HCT116 (cell line): Measurements from ENCODE around the gene FSTL4. TPM values are rescaled to one million over a fixed set of nuclear protein-coding genes. Genes with fewer than 3 reads are reported as not detected.

Experiments
- ATAC-seq: fragments of 200-7000 bp; cut with Tn5 transposase; 2 replicates; pipeline ENCODE4 v1.9.1; 2020; ENCODE audit warnings: mild to moderate bottlenecking, moderate library complexity
- BruUV-seq: library from RNA; stranded (reverse); fragments of 400-500 nt; replicated peaks from 2 replicates; lab custom pipeline; 2021; lab: Mats Ljungman, UMichigan
- CTCF ChIA-PET: fragments of 300-600 bp; sonication (Branson Sonifier 250); formaldehyde crosslinking; loops from one replicate; lab custom pipeline; 2021; ENCODE audit warnings: antibody characterized with exemption; lab: Charles Lee
- POLR2A ChIA-PET: fragments of 300-600, 350-600 bp; sonication (Branson Sonifier 250); formaldehyde crosslinking; loops from one replicate; lab custom pipeline; 2021; ENCODE audit warnings: antibody characterized with exemption; lab: Charles Lee
- RAD21 ChIA-PET, 2 experiments: fragments of 300-600 bp; sonication (Branson Sonifier 250); formaldehyde crosslinking; loops; one replicate each; lab custom pipeline; 2023; ENCODE audit warnings: low total read pairs in 2 of 2; ENCODE audit not compliant: uncharacterized antibody in 2 of 2, unreplicated experiment in 2 of 2, low non-redundant PET in 1 of 2; lab: Charles Lee
- DNase-seq: peaks from one replicate; pipeline ENCODE4 v3.0.0-alpha.2; 2010; ENCODE audit warnings: low read depth, low spot score
- H2AFZ ChIP-seq: fragments of 200-600 bp; shearing (Covaris generic), sonication (generic); 2 replicates; pipeline ENCODE4 v1.6.1; 2017; ENCODE audit warnings: low read depth, mixed run types, mixed read lengths, antibody characterized with exemption, low read length; ENCODE audit not compliant: poor library complexity, severe bottlenecking
- H3K27ac ChIP-seq: 2 replicates; pipeline ENCODE4 v1.5.1; 2012; ENCODE audit warnings: low read depth, low read length
- H3K27me3 ChIP-seq: fragments of 200-600 bp; sonication (generic); 2 replicates; pipeline ENCODE4 v1.6.1; 2016; ENCODE audit warnings: mixed run types, low read length, mixed read lengths; ENCODE audit not compliant: insufficient read depth
- H3K36me3 ChIP-seq, 2 experiments: fragments of 200-500 bp in 1 of 2; fragments of 200-600 bp in 1 of 2; sonication (Bioruptor generic) in 1 of 2; sonication (generic) in 1 of 2; 2 replicates each; pipeline versions ENCODE4 v1.5.1 to v1.6.1; 2014 to 2016; ENCODE audit warnings: low read length in 2 of 2, inconsistent platforms in 1 of 2, mixed read lengths in 1 of 2, mixed run types in 1 of 2; ENCODE audit not compliant: insufficient read depth in 2 of 2, control insufficient read depth in 1 of 2
- H3K4me1 ChIP-seq, 2 experiments: fragments of 200-600 bp in 1 of 2; sonication (generic) in 1 of 2; 2 replicates each; pipeline versions ENCODE4 v1.5.1 to v1.6.1; 2012 to 2017; ENCODE audit warnings: low read length in 2 of 2, inconsistent platforms in 1 of 2, mild to moderate bottlenecking in 1 of 2, mixed read lengths in 1 of 2, mixed run types in 1 of 2, moderate library complexity in 1 of 2; ENCODE audit not compliant: insufficient read depth in 2 of 2, control insufficient read depth in 1 of 2
- H3K4me2 ChIP-seq: fragments of 200-600 bp; sonication (generic); 2 replicates; pipeline ENCODE4 v1.6.1; 2017; ENCODE audit warnings: mixed run types, low read length, mixed read lengths
- H3K4me3 ChIP-seq, 2 experiments: fragments of 200-600 bp in 1 of 2; sonication (generic) in 1 of 2; replicated peaks in 1 of 2; 2 replicates each; pipeline ENCODE4 v1.5.1; 2011 to 2016; ENCODE audit warnings: low read length in 2 of 2, control low read depth in 1 of 2, low read depth in 1 of 2, mild to moderate bottlenecking in 1 of 2, mixed read lengths in 1 of 2, mixed run types in 1 of 2
- H3K79me2 ChIP-seq: fragments of 200-600 bp; sonication (generic); 2 replicates; pipeline ENCODE4 v1.6.1; 2017; ENCODE audit warnings: mild to moderate bottlenecking, mixed run types, low read length, moderate library complexity, mixed read lengths; ENCODE audit not compliant: insufficient read depth
- H3K9ac ChIP-seq: fragments of 200-600 bp; sonication (generic); 2 replicates; pipeline ENCODE4 v1.6.1; 2016; ENCODE audit warnings: low read length, mixed read lengths
- H3K9me2 ChIP-seq: fragments of 200-600 bp; sonication (generic), shearing (Covaris generic); 2 replicates; pipeline ENCODE4 v1.6.1; 2017; ENCODE audit warnings: mixed run types, mild to moderate bottlenecking, moderate library complexity; ENCODE audit not compliant: insufficient read depth
- H3K9me3 ChIP-seq, 2 experiments: fragments of 200-500 bp in 1 of 2; fragments of 200-600 bp in 1 of 2; sonication (Bioruptor generic) in 1 of 2; sonication (generic) in 1 of 2; 2 replicates each; pipeline ENCODE4 v1.6.1; 2014 to 2017; ENCODE audit warnings: low read length in 2 of 2, mixed read lengths in 2 of 2, inconsistent platforms in 1 of 2, low read depth in 1 of 2, mild to moderate bottlenecking in 1 of 2, mixed run types in 1 of 2, moderate library complexity in 1 of 2; ENCODE audit not compliant: control insufficient read depth in 1 of 2, insufficient read depth in 1 of 2
- H4K20me1 ChIP-seq: fragments of 200-600 bp; sonication (generic), shearing (Covaris generic); 2 replicates; pipeline ENCODE4 v1.6.1; 2017; ENCODE audit warnings: mixed run types, mild to moderate bottlenecking, moderate library complexity; ENCODE audit not compliant: insufficient read depth
- ATF3 ChIP-seq: IDR thresholded peaks from 2 replicates; pipeline ENCODE4 v1.6.1; 2012
- CEBPB ChIP-seq: IDR thresholded peaks from 2 replicates; pipeline ENCODE4 v1.6.1; 2012; ENCODE audit warnings: low read depth
- CTCF ChIP-seq, 3 experiments: fragments of 200-600 bp in 1 of 3; sonication (generic) in 1 of 3; IDR thresholded peaks in 2 of 3; conservative IDR thresholded peaks in 1 of 3; 2 replicates each; pipeline ENCODE4 v1.5.1; 2012 to 2017; ENCODE audit warnings: low read depth in 2 of 3, low read length in 2 of 3, antibody characterized with exemption in 1 of 3, borderline replicate concordance in 1 of 3, control low read depth in 1 of 3, mild to moderate bottlenecking in 1 of 3, mixed read lengths in 1 of 3, mixed run types in 1 of 3, moderate library complexity in 1 of 3; ENCODE audit not compliant: insufficient read depth in 1 of 3
- EGR1 ChIP-seq: IDR thresholded peaks from 2 replicates; pipeline ENCODE4 v1.6.1; 2012; ENCODE audit warnings: low read depth
- EZH2 ChIP-seq: fragments of 200-600 bp; sonication (generic); IDR thresholded peaks from 2 replicates; pipeline ENCODE4 v1.6.1; 2017; ENCODE audit warnings: antibody characterized with exemption, mixed run types
- EZH2phosphoT487 ChIP-seq: fragments of 200-600 bp; IDR thresholded peaks from 2 replicates; pipeline ENCODE4 v1.6.1; 2018; ENCODE audit warnings: antibody characterized with exemption, borderline replicate concordance
- FOSL1 ChIP-seq: IDR thresholded peaks from 2 replicates; pipeline ENCODE4 v1.6.1; 2012; ENCODE audit warnings: low read depth
- JUND ChIP-seq: IDR thresholded peaks from 2 replicates; pipeline ENCODE4 v1.6.1; 2012
- MAX ChIP-seq: IDR thresholded peaks from 2 replicates; pipeline ENCODE4 v1.6.1; 2012
- RAD21 ChIP-seq: IDR thresholded peaks from 2 replicates; pipeline ENCODE4 v1.6.1; 2012; ENCODE audit warnings: low read depth, mild to moderate bottlenecking
- SIN3A ChIP-seq: IDR thresholded peaks from 2 replicates; pipeline ENCODE4 v1.6.1; 2012; ENCODE audit warnings: low read depth
- SRF ChIP-seq: IDR thresholded peaks from 2 replicates; pipeline ENCODE4 v1.6.1; 2012; ENCODE audit warnings: low read depth
- TCF7L2 ChIP-seq: IDR thresholded peaks from 2 replicates; pipeline ENCODE4 v1.7.0; 2011; ENCODE audit warnings: borderline replicate concordance, inconsistent platforms; ENCODE audit not compliant: insufficient read depth, insufficient read length; ENCODE audit errors: extremely low read depth
- YY1 ChIP-seq: IDR thresholded peaks from 2 replicates; pipeline ENCODE4 v1.6.1; 2011; ENCODE audit warnings: low read length, low read depth, moderate library complexity, mild to moderate bottlenecking; ENCODE audit not compliant: insufficient replicate concordance; ENCODE audit errors: extremely low read depth
- ZBTB33 ChIP-seq: IDR thresholded peaks from 2 replicates; pipeline ENCODE4 v1.6.1; 2011; ENCODE audit warnings: mild to moderate bottlenecking, low read length, moderate library complexity; ENCODE audit not compliant: insufficient replicate concordance; ENCODE audit errors: extremely low read depth
- ZFX ChIP-seq: fragments of 450-650 bp; IDR thresholded peaks from 2 replicates; pipeline ENCODE4 v1.6.1; 2017
- intact Hi-C: fragments of 100-400 bp; cut with micrococcal nuclease; formaldehyde crosslinking; loops from 2 replicates; pipeline ENCODE4 v1.10.0; 2022
- total RNA-seq: library from RNA; stranded (reverse); gene quantifications from one replicate; pipeline ENCODE4 v1.2.1, GENCODE V29; 2021; ENCODE audit not compliant: unreplicated experiment

FSTL4 gene
- total RNA-seq, 1 experiment from 2014 or later: 0.37 TPM

DNA sequence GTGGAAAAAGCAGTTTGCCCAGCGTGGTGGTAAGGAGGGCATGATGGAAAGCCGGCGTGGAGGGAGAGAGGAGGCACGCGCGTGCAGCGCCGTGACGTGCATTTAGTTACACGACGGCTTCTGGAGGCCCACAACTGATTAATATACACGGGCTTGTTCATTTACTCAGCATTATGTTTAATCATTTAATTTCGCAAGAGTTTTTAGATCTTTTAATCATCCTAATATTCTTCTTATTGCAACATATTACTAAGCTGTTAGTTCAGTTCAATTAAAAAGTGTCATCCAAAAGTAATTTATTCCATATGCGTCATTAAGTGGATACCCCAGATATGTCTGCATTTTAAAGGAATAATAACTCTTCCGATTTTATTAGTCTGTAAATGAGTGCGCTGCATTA is 340.0 kb downstream of the FSTL4 start:
- CTCF ChIA-PET: interaction anchor here (0.6 kb wide), 1 partner anchor 25 kb away, joined by 3 read pairs; no protein-coding TSS in a partner anchor

DNA sequence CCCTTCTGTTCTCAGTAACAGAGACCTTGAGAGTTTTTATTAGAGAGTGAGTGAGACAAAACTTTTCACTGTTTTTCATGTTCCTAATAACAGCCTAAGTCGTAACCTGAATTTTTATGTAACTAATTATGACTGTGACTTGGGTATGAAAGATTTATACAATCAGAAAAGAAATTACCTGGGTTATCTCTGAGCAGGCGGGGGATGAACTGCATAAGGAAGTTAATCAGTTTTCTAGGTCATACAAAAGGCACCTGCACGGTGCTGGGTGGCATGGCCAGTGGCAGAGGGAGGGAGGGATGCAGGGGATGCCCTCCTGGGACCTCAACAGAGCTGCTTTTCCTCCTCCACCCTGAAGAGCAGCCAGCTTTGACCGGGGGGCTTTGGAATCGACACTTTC is 340.7 kb downstream of the FSTL4 start:
- Histone ChIP-seq H3K4me3 (no peak overlapping the region), H3K9me3 (no peaks in the 10 kb centered on the region), H4K20me1 (no peaks in the 10 kb centered on the region), H3K79me2 (no peaks in the 10 kb centered on the region), H2AFZ (no peak overlapping the region), H3K4me2 (no peak overlapping the region), H3K36me3 (no peaks in the 10 kb centered on the region), H3K9ac (no peak overlapping the region), H3K27ac (no peak overlapping the region), H3K4me1 (no peaks in the 10 kb centered on the region), H3K27me3 (no peaks in the 10 kb centered on the region), H3K9me2 (no peaks in the 10 kb centered on the region)
- DNase-seq (no peak), ATAC-seq (no peak)
- RAD21 ChIA-PET: no interaction called here
- POLR2A ChIA-PET: no interaction called here
- CTCF ChIA-PET: interaction anchor here (0.6 kb wide), 1 partner anchor 24 kb away, joined by 3 read pairs; no protein-coding TSS in a partner anchor
- TF ChIP-seq EGR1: no peak
- no peak for TF ChIP-seq ATF3
- TF ChIP-seq JUND: no peak
- no peak for TF ChIP-seq ZFX
- TF ChIP-seq SIN3A: no peak
- TF ChIP-seq EZH2phosphoT487: no peak
- TF ChIP-seq TCF7L2: no peak
- no peak for TF ChIP-seq MAX
- no peak for TF ChIP-seq CEBPB
- no peak for TF ChIP-seq CTCF (IDR thresholded peaks at IDR 0.05 in 2 of 3, conservative IDR thresholded peaks at IDR 0.05 in 1 of 3; ENCODE audit: borderline replicate concordance in 1 of 3, insufficient read depth in 1 of 3, low read depth in 2 of 3, low read length in 2 of 3)
- TF ChIP-seq ZBTB33: no peak
- TF ChIP-seq YY1: no peak
- TF ChIP-seq EZH2: no peak
- no peak for TF ChIP-seq SRF
- TF ChIP-seq FOSL1: no peak
- TF ChIP-seq RAD21: no peak
- TF ChIP-seq, all 23 proteins: peak for 0
- BruUV-seq: no TSS peak
- intact Hi-C loops: no loop called here

More for the DNA sequence above, 340.0 kb downstream of the FSTL4 start:
- Histone ChIP-seq H3K4me3 (no peak overlapping the region), H3K27ac (no peak overlapping the region), H3K9ac (no peak overlapping the region)
- ATAC-seq: no peak
- intact Hi-C loops: no loop called here
- POLR2A ChIA-PET: no interaction called here
- no peak for TF ChIP-seq CEBPB
- TF ChIP-seq, all 23 proteins: peak for 0
- Histone ChIP-seq H3K36me3 (no peaks in the 10 kb centered on the region), H4K20me1 (no peaks in the 10 kb centered on the region), H3K79me2 (no peaks in the 10 kb centered on the region), H3K4me2 (no peak overlapping the region), H3K4me1 (no peaks in the 10 kb centered on the region), H3K9me3 (no peaks in the 10 kb centered on the region), H3K9me2 (no peaks in the 10 kb centered on the region), H3K27me3 (no peaks in the 10 kb centered on the region), H2AFZ (no peak overlapping the region)
- BruUV-seq: no TSS peak
- DNase-seq: no peak
- RAD21 ChIA-PET: no interaction called here
